Activated CD4-positive, alpha-beta T cell treated with anti-CD3 and anti-CD28 coated beads for 4 hours (primary cell): Measurements from ENCODE around the gene RNU6-1.

ENCODE experiments used
- DNase-seq, 2 donors: peaks; one replicate each; pipeline ENCODE4 v3.0.0-alpha.2; 2020

Gene RNU6-1

DNA sequence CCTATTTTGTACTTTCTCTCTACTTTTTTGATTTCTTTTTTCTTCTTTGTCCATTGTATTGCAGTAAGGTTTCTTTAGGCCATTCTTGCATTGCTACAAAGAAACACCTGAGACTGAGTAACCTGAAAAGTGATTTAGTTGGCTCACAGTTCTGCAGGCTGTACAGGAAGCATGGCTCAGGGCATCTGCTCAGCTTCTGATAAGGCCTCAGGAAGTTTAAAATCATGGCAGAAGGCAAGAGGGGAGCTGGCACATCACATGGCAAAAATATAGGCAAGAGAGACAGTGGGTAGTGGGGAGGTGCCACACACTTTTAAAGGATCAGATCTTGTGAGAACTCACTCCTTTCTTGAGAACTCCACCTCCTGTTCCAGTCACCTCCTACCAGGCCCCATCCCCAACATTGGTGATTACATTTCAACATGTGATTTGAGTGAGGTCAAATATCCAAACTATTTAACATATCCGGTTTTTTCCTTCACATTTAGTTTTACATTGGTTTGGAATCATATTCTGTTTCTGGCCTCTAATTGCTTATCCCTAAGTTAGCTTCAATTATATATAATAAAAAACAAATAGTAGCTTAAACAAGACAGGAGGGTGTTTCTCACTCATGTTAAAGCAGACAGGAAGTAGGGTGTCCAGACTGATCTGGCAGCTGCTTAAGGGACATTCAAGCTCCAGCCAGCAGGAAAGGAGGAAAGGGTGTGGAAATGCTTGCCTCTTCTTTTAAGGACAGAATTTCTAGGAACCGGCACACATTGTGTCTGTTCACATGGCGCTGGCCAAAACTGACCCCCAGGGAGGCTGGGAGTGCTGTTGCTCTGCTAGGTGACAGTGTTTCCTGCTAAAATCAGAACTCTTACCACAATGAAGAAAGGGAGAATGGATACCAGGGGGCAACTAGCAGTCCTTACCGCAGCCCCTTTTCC, 43.4 kb downstream of the RNU6-1 start:
- no peak for DNase-seq

DNA sequence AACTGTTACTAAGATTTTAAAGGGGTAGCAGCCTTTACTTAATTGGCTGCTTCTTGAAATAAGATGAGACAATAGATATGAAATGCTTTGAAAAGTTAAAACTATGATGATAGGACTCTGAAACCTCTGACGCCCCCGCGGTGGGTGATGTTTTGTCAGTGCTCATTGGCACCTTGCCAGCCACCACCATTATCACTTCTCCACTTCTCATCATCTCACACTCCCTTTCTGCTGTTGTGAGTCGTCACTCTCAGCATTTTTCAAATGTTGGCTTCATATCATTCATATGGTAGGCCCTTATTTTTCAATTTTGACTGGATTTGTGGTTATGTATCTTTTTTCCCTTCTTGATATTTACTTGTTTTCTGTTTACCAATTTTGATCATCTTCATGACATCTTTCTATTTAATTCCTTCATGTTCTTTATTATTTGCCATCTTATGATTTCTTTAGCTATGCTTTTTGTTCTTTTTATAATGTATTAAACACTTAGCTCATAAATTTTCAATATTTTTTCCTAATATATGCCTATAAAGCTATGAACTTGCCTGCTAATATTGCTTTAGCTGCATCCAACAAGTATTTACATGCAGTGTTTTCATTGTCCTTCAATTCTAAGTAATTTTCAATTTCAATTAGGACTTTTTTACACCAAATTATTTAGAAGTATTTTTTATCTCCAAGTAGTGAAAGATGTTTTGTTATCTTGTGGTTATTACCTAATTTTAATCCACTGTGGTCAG, 44.8 kb downstream of the RNU6-1 start:
- DNase-seq: no peak

DNA sequence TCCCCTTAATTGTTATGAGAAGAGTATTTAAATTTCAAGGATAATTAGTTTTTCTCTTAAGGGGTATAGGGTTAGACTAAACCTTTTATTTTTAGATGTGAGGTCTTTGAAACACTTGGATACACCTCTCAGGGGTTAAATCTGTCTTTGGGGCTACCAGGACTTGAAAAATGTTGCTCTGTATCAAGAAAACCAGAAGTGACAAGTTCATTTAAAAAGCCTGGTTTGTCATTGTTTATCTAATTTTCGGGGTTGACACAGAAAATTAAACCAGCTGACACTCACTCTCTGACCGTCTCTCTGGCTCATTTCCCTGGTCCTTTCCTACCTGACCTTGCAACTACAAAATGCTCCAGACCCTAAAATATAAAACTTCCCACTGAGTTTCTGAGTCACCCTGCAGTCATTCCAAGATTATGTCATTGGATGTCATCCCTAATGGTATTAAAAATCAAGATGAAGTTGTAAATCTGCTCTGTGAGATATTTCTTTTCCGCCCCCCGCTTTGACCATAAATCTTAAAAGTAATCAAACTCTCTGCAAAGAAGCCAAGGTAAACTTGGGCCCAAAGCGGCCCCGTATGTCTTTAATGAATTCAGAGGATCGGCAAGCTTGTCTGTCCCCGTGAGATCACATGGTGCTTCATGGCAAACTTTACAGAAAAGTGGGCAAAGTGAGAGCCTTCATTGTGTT, 47.4 kb downstream of the RNU6-1 start:
- no peak for DNase-seq

DNA sequence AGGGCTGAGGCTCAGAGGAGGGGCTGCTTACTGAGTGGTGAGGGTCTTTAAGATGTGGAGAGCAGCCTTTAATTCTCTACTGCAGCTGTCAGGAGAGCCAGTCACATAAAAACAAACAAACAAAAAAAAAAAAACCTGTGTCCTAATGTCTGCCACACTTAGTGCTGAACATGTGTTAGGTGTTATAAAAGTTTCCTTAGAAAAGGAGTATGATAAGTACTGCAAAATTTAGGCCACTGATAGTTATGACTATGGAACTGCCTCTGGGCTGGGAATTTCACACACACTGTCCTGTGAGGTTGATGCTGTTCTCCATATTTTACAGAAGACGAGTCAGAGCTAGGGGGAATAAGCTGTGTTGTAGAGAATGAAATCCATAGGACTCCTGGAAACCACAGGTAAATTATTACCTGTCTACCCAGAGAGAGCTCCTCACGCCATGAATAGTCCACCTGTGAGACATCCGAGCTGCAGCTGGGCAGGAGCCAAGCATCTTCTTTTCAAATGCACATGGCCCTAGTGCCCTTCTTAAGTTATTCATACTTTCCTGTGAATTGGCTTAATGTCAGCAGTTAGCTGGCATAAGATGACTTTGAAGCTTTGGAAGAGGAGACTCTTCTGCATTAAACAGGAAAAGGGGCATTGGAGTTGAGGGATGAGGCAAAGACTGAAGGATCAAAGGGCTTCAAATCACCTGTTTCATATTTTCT, 49.1 kb downstream of the RNU6-1 start:
- DNase-seq: no peak
